K562 (cell line): ENCODE measurements around the gene AUNIP. TPM values are rescaled to one million over a fixed set of nuclear protein-coding genes. Genes with fewer than 3 reads are reported as not detected.

ENCODE experiments used
- CEBPG ChIP-seq, 3 experiments: fragments of 200-800 bp in 1 of 3; sonication (Bioruptor generic) in 1 of 3; sonication (generic) in 1 of 3; formaldehyde crosslinking in 1 of 3; IDR thresholded peaks in 2 of 3; conservative IDR thresholded peaks in 1 of 3; 2 replicates each; pipeline versions ENCODE4 v1.6.1 to v1.8.0; 2016 to 2022; ENCODE audit warnings: missing compliant biosample characterization in 2 of 3, missing genetic modification characterization in 2 of 3, mild to moderate bottlenecking in 1 of 3, missing genetic modification reagents in 1 of 3
- ILF3 ChIP-seq: fragments of 450-650 bp; IDR thresholded peaks from 2 replicates; pipeline ENCODE4 v1.6.1; 2018; ENCODE audit warnings: antibody characterized with exemption, mild to moderate bottlenecking, moderate library complexity, borderline replicate concordance
- LCOR ChIP-seq: sonication (generic); formaldehyde crosslinking; IDR thresholded peaks from 2 replicates; pipeline ENCODE4 v1.8.0; 2022; ENCODE audit warnings: mild to moderate bottlenecking, missing genetic modification reagents
- MBD1 ChIP-seq: fragments of 250-450 bp; sonication (Bioruptor Pico); IDR thresholded peaks from 2 replicates; pipeline ENCODE4 v1.8.0; 2022; ENCODE audit warnings: inconsistent platforms
- MECOM ChIP-seq: fragments of 250-450 bp; sonication (Bioruptor Pico); IDR thresholded peaks from 2 replicates; pipeline ENCODE4 v1.8.0; 2022; ENCODE audit warnings: inconsistent platforms
- MTA3 ChIP-seq: fragments of 450-650 bp; formaldehyde crosslinking; IDR thresholded peaks from 2 replicates; pipeline ENCODE4 v1.6.1; 2017; ENCODE audit warnings: mild to moderate bottlenecking, borderline replicate concordance
- PHB ChIP-seq: fragments of 250-450 bp; sonication (Bioruptor Pico); IDR thresholded peaks from 2 replicates; pipeline ENCODE4 v1.5.0; 2021
- POLR2B ChIP-seq: fragments of 450-650 bp; IDR thresholded peaks from 2 replicates; pipeline ENCODE4 v1.6.1; 2018; ENCODE audit warnings: low read depth; ENCODE audit not compliant: partially characterized antibody
- POLR2G ChIP-seq: fragments of 200-400 bp; formaldehyde crosslinking; IDR thresholded peaks from 2 replicates; pipeline ENCODE4 v1.6.1; 2017; ENCODE audit warnings: low read depth, mild to moderate bottlenecking, antibody characterized with exemption, low read length, moderate library complexity
- POLR3G ChIP-seq: IDR thresholded peaks from 2 replicates; pipeline ENCODE4 v1.6.1; 2011; ENCODE audit not compliant: insufficient read length, insufficient replicate concordance; ENCODE audit errors: extremely low read depth
- PRPF4 ChIP-seq: fragments of 200-400 bp; formaldehyde crosslinking; IDR thresholded peaks from one replicate; pipeline ENCODE4 v1.6.1; 2017; ENCODE audit warnings: low read length, low read depth, mild to moderate bottlenecking; ENCODE audit not compliant: insufficient read depth, poor library complexity, severe bottlenecking
- SLC30A9 ChIP-seq: fragments of 250-450 bp; sonication (Bioruptor Pico); IDR thresholded peaks from 2 replicates; pipeline ENCODE4 v1.8.0; 2022; ENCODE audit warnings: mild to moderate bottlenecking, moderate library complexity
- SNIP1 ChIP-seq: fragments of 450-650 bp; IDR thresholded peaks from 2 replicates; pipeline ENCODE4 v1.7.1; 2017; ENCODE audit warnings: low read depth, mild to moderate bottlenecking
- XRCC5 ChIP-seq: fragments of 200-400 bp; formaldehyde crosslinking; IDR thresholded peaks from 2 replicates; pipeline ENCODE4 v1.6.1; 2017; ENCODE audit warnings: low read depth, mild to moderate bottlenecking, low read length
- ZNF134 ChIP-seq: fragments of 250-450 bp; sonication (Bioruptor Pico); conservative IDR thresholded peaks from 2 replicates; pipeline ENCODE4 v1.4.0; 2020
- ZNF143 ChIP-seq: sonication (generic); formaldehyde crosslinking; IDR thresholded peaks from 2 replicates; pipeline ENCODE4 v1.9.0; 2022; ENCODE audit warnings: mild to moderate bottlenecking, missing genetic modification reagents
- ZNF212 ChIP-seq: fragments of 450-650 bp; formaldehyde crosslinking; IDR thresholded peaks from 2 replicates; pipeline ENCODE4 v1.4.0; 2020; ENCODE audit warnings: mild to moderate bottlenecking
- ZNF395 ChIP-seq: fragments of 200-800 bp; sonication (Bioruptor generic); IDR thresholded peaks from 2 replicates; pipeline ENCODE4 v1.6.1; 2017; ENCODE audit warnings: missing genetic modification characterization, missing compliant biosample characterization
- ZNF57 ChIP-seq: fragments of 450-650 bp; formaldehyde crosslinking; IDR thresholded peaks from 2 replicates; pipeline ENCODE4 v1.4.0; 2020; ENCODE audit warnings: mild to moderate bottlenecking, moderate library complexity
- ZNF695 ChIP-seq: fragments of 450-650 bp; formaldehyde crosslinking; IDR thresholded peaks from 2 replicates; pipeline ENCODE4 v1.4.0; 2020; ENCODE audit warnings: mild to moderate bottlenecking, moderate library complexity
- ZNF766 ChIP-seq: fragments of 200-800 bp; sonication (Bioruptor generic); conservative IDR thresholded peaks from 2 replicates; pipeline ENCODE4 v1.6.1; 2016; ENCODE audit warnings: missing genetic modification characterization, missing compliant biosample characterization
- ZNF830 ChIP-seq: fragments of 250-450 bp; sonication (Bioruptor Pico); IDR thresholded peaks from 2 replicates; pipeline ENCODE4 v1.5.0; 2021; ENCODE audit warnings: mild to moderate bottlenecking
- ZSCAN29 ChIP-seq: fragments of 450-650 bp; IDR thresholded peaks from 2 replicates; pipeline ENCODE4 v1.6.1; 2017
- polyA plus RNA-seq, 8 experiments: library from polyadenylated mRNA; depleted of rRNA in 4 of 8; stranded (reverse) in 5 of 8; unstranded in 3 of 8; fragments of >200 nt; fragmentation: Nextera tagmentation in 2 of 8; fragmentation: Illumina TruSeq in 1 of 8; extraction: Ambion mirVana in 2 of 8; extraction: Trizol in 1 of 8; gene quantifications; 2 replicates each; pipeline versions ENCODE4 v1.2.1 to v1.2.3, GENCODE V29; 2011 to 2014; ENCODE audit warnings: inconsistent platforms in 1 of 8, missing spikeins in 1 of 8
- total RNA-seq, 7 experiments: library from RNA; depleted of rRNA in 6 of 7; stranded (reverse); fragments of >200 nt in 6 of 7; fragmentation: Illumina TruSeq in 2 of 7; extraction: Trizol in 2 of 7; gene quantifications; 2 replicates each; pipeline versions ENCODE4 v1.2.1 to v1.2.3, GENCODE V29; 2011 to 2021; ENCODE audit warnings: low replicate concordance in 1 of 7
- TF ChIP-seq, protein P1 (sequence below): fragments of 450-650 bp; IDR thresholded peaks from 2 replicates; pipeline ENCODE4 v1.6.1; 2016; ENCODE audit warnings: antibody characterized with exemption
- TF ChIP-seq, protein P2 (sequence below): sonication (generic); formaldehyde crosslinking; IDR thresholded peaks from 2 replicates; pipeline ENCODE4 v1.8.0; 2022; ENCODE audit warnings: mild to moderate bottlenecking, missing genetic modification reagents

Gene AUNIP
- total and polyA plus RNA-seq, 9 of the 15 experiments (the other 6 are each of a cell fraction or from before 2014, with no cell fraction given) = 12.1 to 53.8 (median 47.1) TPM

DNA sequence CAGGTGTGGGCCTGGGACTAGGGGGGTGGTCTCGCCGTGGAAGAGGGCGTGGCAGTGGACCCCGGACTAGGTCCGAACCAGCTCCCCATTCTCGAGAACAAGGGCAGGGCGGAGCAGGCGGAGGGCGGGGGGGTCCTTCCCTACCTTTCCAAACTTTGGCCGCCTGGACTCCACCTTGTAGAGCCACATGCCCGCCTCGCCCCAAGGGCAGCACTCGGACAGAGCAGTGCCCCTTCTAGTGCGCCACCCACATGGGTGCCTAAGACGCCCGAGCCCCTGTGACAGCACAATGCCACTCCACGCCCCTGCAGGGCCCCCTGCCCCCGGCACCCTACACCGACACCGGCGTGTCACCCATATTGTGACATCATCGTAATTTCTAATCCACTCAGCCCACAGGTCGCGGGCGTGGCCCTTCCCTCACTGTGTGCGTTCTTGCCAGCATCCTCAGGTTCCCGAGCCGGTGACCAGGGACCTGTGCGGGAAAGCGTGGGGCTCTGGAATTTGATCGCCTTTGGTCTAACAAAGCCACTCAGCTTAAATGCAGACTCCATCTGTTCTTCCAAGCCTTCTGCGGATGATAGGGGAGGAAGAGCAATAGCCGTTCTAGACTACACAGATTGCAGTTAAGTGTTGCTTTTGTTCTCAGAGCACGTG is 47.5 kb upstream of the AUNIP start (continued):
- no peak for TF ChIP-seq ILF3
- no peak for TF ChIP-seq POLR2G
- TF ChIP-seq, protein P1, sequence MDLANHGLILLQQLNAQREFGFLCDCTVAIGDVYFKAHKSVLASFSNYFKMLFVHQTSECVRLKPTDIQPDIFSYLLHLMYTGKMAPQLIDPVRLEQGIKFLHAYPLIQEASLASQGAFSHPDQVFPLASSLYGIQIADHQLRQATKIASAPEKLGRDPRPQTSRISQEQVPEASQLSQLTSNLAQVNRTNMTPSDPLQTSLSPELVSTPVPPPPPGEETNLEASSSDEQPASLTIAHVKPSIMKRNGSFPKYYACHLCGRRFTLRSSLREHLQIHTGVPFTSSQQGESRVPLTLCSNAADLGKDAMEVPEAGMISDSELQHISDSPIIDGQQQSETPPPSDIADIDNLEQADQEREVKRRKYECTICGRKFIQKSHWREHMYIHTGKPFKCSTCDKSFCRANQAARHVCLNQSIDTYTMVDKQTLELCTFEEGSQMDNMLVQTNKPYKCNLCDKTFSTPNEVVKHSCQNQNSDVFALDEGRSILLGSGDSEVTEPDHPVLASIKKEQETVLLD = 0 out of 2 replicates have a peak, but pooled peaks have one; percentile 31
- TF ChIP-seq SLC30A9 (CRISPR knock-in tag) = no peak
- TF ChIP-seq, protein P2, sequence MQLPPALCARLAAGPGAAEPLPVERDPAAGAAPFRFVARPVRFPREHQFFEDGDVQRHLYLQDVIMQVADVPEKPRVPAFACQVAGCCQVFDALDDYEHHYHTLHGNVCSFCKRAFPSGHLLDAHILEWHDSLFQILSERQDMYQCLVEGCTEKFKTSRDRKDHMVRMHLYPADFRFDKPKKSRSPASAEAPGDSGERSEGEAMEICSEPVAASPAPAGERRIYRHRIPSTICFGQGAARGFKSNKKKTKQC (CRISPR knock-in tag) = 0 out of 2 replicates have a peak, but pooled peaks have one; percentile 38
- no peak for TF ChIP-seq PHB (CRISPR knock-in tag)
- TF ChIP-seq ZNF395 (CRISPR knock-in tag) = no peak
- TF ChIP-seq POLR3G = no peak
- TF ChIP-seq ZNF830 (CRISPR knock-in tag) = no peak
- peak; percentile 16; the same call in 1 of the 2 replicates for TF ChIP-seq XRCC5
- no peak for TF ChIP-seq ZNF57 (CRISPR knock-in tag)
- TF ChIP-seq CEBPG (CRISPR knock-in tag; IDR thresholded peaks at IDR 0.05) = peak; percentile 73
- TF ChIP-seq CEBPG (tag; conservative IDR thresholded peaks at IDR 0.05 in 1 of 2, IDR thresholded peaks at IDR 0.05 in 1 of 2) = no peak
- no peak for TF ChIP-seq ZNF212 (CRISPR knock-in tag)
- no peak for TF ChIP-seq ZNF766
- no peak for TF ChIP-seq POLR2B
- no peak for TF ChIP-seq LCOR (CRISPR knock-in tag)
- TF ChIP-seq ZSCAN29 = no peak
- TF ChIP-seq PRPF4 = no peak
- TF ChIP-seq ZNF134 (CRISPR knock-in tag) = no peak
- TF ChIP-seq MTA3 = no peak
- TF ChIP-seq MBD1 (CRISPR knock-in tag) = peak; percentile 23; the same call in 1 of the 2 replicates
- TF ChIP-seq MECOM = 0 out of 2 replicates have a peak, but pooled peaks have one; percentile 8
- no peak; the same call in 1 of the 2 replicates for TF ChIP-seq ZNF143
- no peak for TF ChIP-seq SNIP1
- TF ChIP-seq ZNF695 = no peak
